ENCODE results near the gene USP36.

Gene USP36

GRCh38 chr17:78818932-78819331 lies 21.7 kb downstream of the USP36 start:
- no peak for DNase-seq (ENCODE audit: low read depth, low spot score)
- H3K36me3 ChIP-seq (ENCODE audit: insufficient read depth, insufficient read length, low read length), result peaks cover 92% of the 10 kb centered on the region
- peaks cover 8% of the 10 kb centered on the region for H3K4me1 ChIP-seq (ENCODE audit: insufficient read depth, insufficient read length)
- H3K9me3 ChIP-seq (ENCODE audit: insufficient read depth, low read length), result no peaks in the 10 kb centered on the region
- no peak overlapping the region for H3K4me3 ChIP-seq (ENCODE audit: insufficient read length, low read depth)
- H3K9ac ChIP-seq (ENCODE audit: insufficient read length, low read depth), result no peak overlapping the region
- no peaks in the 10 kb centered on the region for H3K27me3 ChIP-seq (ENCODE audit: insufficient read depth, insufficient read length)
- no peak for TF ChIP-seq SUZ12 (IDR thresholded peaks at IDR 0.05; ENCODE audit: extremely low read depth, insufficient read depth, insufficient read length)
- TF ChIP-seq ZNF274 (IDR thresholded peaks at IDR 0.05; ENCODE audit: low read depth, low read length), result no peak
- TF ChIP-seq YY1 (IDR thresholded peaks at IDR 0.05; ENCODE audit: insufficient read depth, insufficient read length), result no peak

GRCh38 chr17:78818152-78818846 lies 22.3 kb downstream of the USP36 start:
- Histone ChIP-seq H3K9ac (ENCODE audit: insufficient read length, low read depth) (no peak overlapping the region), H3K4me1 (ENCODE audit: insufficient read depth, insufficient read length) (peaks cover 8% of the 10 kb centered on the region), H3K36me3 (ENCODE audit: insufficient read depth, insufficient read length, low read length) (peaks cover 92% of the 10 kb centered on the region), H3K4me3 (ENCODE audit: insufficient read length, low read depth) (no peak overlapping the region), H3K27me3 (ENCODE audit: insufficient read depth, insufficient read length) (no peaks in the 10 kb centered on the region), H3K9me3 (ENCODE audit: insufficient read depth, low read length) (no peaks in the 10 kb centered on the region)
- no peak for TF ChIP-seq YY1 (IDR thresholded peaks at IDR 0.05; ENCODE audit: insufficient read depth, insufficient read length)
- TF ChIP-seq SUZ12 (IDR thresholded peaks at IDR 0.05; ENCODE audit: extremely low read depth, insufficient read depth, insufficient read length), result no peak
- TF ChIP-seq ZNF274 (IDR thresholded peaks at IDR 0.05; ENCODE audit: low read depth, low read length), result no peak
- no peak for DNase-seq (ENCODE audit: low read depth, low spot score)

- H3K4me1 ChIP-seq (ENCODE audit: insufficient read depth, insufficient read length), result peaks cover 6% of the 10 kb centered on the region
- DNase-seq (ENCODE audit: low read depth, low spot score), result no peak
- no peaks in the 10 kb centered on the region for H3K27me3 ChIP-seq (ENCODE audit: insufficient read depth, insufficient read length)
- peaks cover 87% of the 10 kb centered on the region for H3K36me3 ChIP-seq (ENCODE audit: insufficient read depth, insufficient read length, low read length)
- TF ChIP-seq ZNF274 (IDR thresholded peaks at IDR 0.05; ENCODE audit: low read depth, low read length), result no peak
- TF ChIP-seq SUZ12 (IDR thresholded peaks at IDR 0.05; ENCODE audit: extremely low read depth, insufficient read depth, insufficient read length), result no peak
- no peak for TF ChIP-seq YY1 (IDR thresholded peaks at IDR 0.05; ENCODE audit: insufficient read depth, insufficient read length)
- H3K9me3 ChIP-seq (ENCODE audit: insufficient read depth, low read length), result no peaks in the 10 kb centered on the region
- no peak overlapping the region for H3K9ac ChIP-seq (ENCODE audit: insufficient read length, low read depth)
- no peak overlapping the region for H3K4me3 ChIP-seq (ENCODE audit: insufficient read length, low read depth)
Measured at GRCh38 chr17:78817123-78817522, 23.5 kb downstream of the USP36 start.

GRCh38 chr17:78815696-78816095 lies 24.9 kb downstream of the USP36 start:
- peaks cover 6% of the 10 kb centered on the region for H3K4me1 ChIP-seq (ENCODE audit: insufficient read depth, insufficient read length)
- DNase-seq (ENCODE audit: low read depth, low spot score), result no peak
- H3K9me3 ChIP-seq (ENCODE audit: insufficient read depth, low read length), result no peaks in the 10 kb centered on the region
- TF ChIP-seq YY1 (IDR thresholded peaks at IDR 0.05; ENCODE audit: insufficient read depth, insufficient read length), result no peak
- no peak for TF ChIP-seq ZNF274 (IDR thresholded peaks at IDR 0.05; ENCODE audit: low read depth, low read length)
- TF ChIP-seq SUZ12 (IDR thresholded peaks at IDR 0.05; ENCODE audit: extremely low read depth, insufficient read depth, insufficient read length), result no peak
- H3K4me3 ChIP-seq (ENCODE audit: insufficient read length, low read depth), result no peak overlapping the region
- peaks cover 89% of the 10 kb centered on the region for H3K36me3 ChIP-seq (ENCODE audit: insufficient read depth, insufficient read length, low read length)
- no peaks in the 10 kb centered on the region for H3K27me3 ChIP-seq (ENCODE audit: insufficient read depth, insufficient read length)
- H3K9ac ChIP-seq (ENCODE audit: insufficient read length, low read depth), result no peak overlapping the region

GRCh38 chr17:78812855-78813254 lies 27.8 kb downstream of the USP36 start:
- DNase-seq (ENCODE audit: low read depth, low spot score), result no peak
- Histone ChIP-seq H3K4me3 (ENCODE audit: insufficient read length, low read depth) (no peak overlapping the region), H3K36me3 (ENCODE audit: insufficient read depth, insufficient read length, low read length) (peaks cover 89% of the 10 kb centered on the region), H3K9ac (ENCODE audit: insufficient read length, low read depth) (no peak overlapping the region), H3K27me3 (ENCODE audit: insufficient read depth, insufficient read length) (no peaks in the 10 kb centered on the region), H3K9me3 (ENCODE audit: insufficient read depth, low read length) (no peaks in the 10 kb centered on the region), H3K4me1 (ENCODE audit: insufficient read depth, insufficient read length) (peaks cover 6% of the 10 kb centered on the region)
- no peak for TF ChIP-seq YY1 (IDR thresholded peaks at IDR 0.05; ENCODE audit: insufficient read depth, insufficient read length)
- TF ChIP-seq SUZ12 (IDR thresholded peaks at IDR 0.05; ENCODE audit: extremely low read depth, insufficient read depth, insufficient read length), result no peak
- no peak for TF ChIP-seq ZNF274 (IDR thresholded peaks at IDR 0.05; ENCODE audit: low read depth, low read length)

DNA sequence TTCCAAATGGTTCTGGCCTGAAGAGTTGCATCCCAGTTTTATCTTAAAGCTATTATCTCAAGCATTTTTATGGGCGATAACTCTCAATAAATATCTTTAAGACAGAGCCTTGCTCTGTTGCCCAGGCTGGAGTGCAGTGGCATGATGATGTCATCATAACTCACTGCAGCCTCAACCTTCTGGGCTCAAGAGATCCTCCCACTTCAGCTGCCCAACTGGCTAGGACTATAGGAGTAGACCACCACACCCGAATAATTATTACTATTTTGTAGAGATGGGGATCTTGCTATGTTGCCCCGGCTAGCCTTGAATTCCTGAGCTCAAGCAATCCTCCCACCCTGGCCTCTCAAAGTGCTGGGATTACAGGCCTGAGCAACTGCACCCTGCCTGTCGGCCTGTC lies 32.5 kb downstream of the USP36 start:
- H3K9me3 ChIP-seq (ENCODE audit: insufficient read depth, low read length), result no peaks in the 10 kb centered on the region
- DNase-seq (ENCODE audit: low read depth, low spot score), result no peak
- TF ChIP-seq YY1 (IDR thresholded peaks at IDR 0.05; ENCODE audit: insufficient read depth, insufficient read length) (no peak), ZNF274 (IDR thresholded peaks at IDR 0.05; ENCODE audit: low read depth, low read length) (no peak), SUZ12 (IDR thresholded peaks at IDR 0.05; ENCODE audit: extremely low read depth, insufficient read depth, insufficient read length) (no peak)
- H3K9ac ChIP-seq (ENCODE audit: insufficient read length, low read depth), result no peak overlapping the region
- peaks cover 88% of the 10 kb centered on the region for H3K36me3 ChIP-seq (ENCODE audit: insufficient read depth, insufficient read length, low read length)
- no peaks in the 10 kb centered on the region for H3K27me3 ChIP-seq (ENCODE audit: insufficient read depth, insufficient read length)
- peaks cover 2% of the 10 kb centered on the region for H3K4me1 ChIP-seq (ENCODE audit: insufficient read depth, insufficient read length)
- H3K4me3 ChIP-seq (ENCODE audit: insufficient read length, low read depth), result no peak overlapping the region

- no peaks in the 10 kb centered on the region for H3K27me3 ChIP-seq (ENCODE audit: insufficient read depth, insufficient read length)
- H3K4me1 ChIP-seq (ENCODE audit: insufficient read depth, insufficient read length), result peaks cover 2% of the 10 kb centered on the region
- TF ChIP-seq ZNF274 (IDR thresholded peaks at IDR 0.05; ENCODE audit: low read depth, low read length), result no peak
- TF ChIP-seq SUZ12 (IDR thresholded peaks at IDR 0.05; ENCODE audit: extremely low read depth, insufficient read depth, insufficient read length), result no peak
- no peak for TF ChIP-seq YY1 (IDR thresholded peaks at IDR 0.05; ENCODE audit: insufficient read depth, insufficient read length)
- no peak overlapping the region for H3K9ac ChIP-seq (ENCODE audit: insufficient read length, low read depth)
- H3K36me3 ChIP-seq (ENCODE audit: insufficient read depth, insufficient read length, low read length), result peaks cover 93% of the 10 kb centered on the region
- no peak for DNase-seq (ENCODE audit: low read depth, low spot score)
- no peaks in the 10 kb centered on the region for H3K9me3 ChIP-seq (ENCODE audit: insufficient read depth, low read length)
- no peak overlapping the region for H3K4me3 ChIP-seq (ENCODE audit: insufficient read length, low read depth)
Measured at GRCh38 chr17:78806451-78806850, 34.2 kb downstream of the USP36 start.
